22Rv1 (cell line): ENCODE data around the gene CACNG5.

Experiments
- H3K27ac ChIP-seq: fragments of 450-650 bp; 2 replicates; pipeline ENCODE4 v1.5.1; 2017
- ZFX ChIP-seq: fragments of 450-650 bp; IDR thresholded peaks from 2 replicates; pipeline ENCODE4 v1.6.1; 2017; ENCODE audit warnings: antibody characterized with exemption, borderline replicate concordance
- TF ChIP-seq, protein P1 (sequence below): fragments of 450-650 bp; IDR thresholded peaks from 2 replicates; pipeline ENCODE4 v1.5.1; 2017; ENCODE audit warnings: mild to moderate bottlenecking

Gene CACNG5

DNA sequence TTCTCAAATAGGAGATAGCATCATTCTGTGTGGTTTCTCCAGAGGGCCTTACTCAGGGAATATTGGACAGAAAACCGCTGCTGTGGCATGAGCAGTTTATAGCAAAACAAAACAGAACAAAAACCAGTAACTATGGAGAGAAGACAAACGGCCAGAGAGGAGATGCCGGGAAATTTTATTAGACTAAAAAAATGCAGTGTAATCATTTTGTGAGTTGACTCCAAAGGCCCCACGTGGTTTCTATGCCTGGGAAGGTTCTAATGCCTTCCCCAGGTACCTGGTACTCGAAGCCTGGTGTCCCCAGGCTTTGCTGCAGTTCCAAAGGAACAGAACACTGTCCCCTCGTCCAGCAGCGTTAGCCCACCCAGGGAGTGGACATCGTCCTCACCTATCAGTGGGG, 12.9 kb upstream of the CACNG5 start:
- no peak for TF ChIP-seq ZFX
- TF ChIP-seq, protein P1, sequence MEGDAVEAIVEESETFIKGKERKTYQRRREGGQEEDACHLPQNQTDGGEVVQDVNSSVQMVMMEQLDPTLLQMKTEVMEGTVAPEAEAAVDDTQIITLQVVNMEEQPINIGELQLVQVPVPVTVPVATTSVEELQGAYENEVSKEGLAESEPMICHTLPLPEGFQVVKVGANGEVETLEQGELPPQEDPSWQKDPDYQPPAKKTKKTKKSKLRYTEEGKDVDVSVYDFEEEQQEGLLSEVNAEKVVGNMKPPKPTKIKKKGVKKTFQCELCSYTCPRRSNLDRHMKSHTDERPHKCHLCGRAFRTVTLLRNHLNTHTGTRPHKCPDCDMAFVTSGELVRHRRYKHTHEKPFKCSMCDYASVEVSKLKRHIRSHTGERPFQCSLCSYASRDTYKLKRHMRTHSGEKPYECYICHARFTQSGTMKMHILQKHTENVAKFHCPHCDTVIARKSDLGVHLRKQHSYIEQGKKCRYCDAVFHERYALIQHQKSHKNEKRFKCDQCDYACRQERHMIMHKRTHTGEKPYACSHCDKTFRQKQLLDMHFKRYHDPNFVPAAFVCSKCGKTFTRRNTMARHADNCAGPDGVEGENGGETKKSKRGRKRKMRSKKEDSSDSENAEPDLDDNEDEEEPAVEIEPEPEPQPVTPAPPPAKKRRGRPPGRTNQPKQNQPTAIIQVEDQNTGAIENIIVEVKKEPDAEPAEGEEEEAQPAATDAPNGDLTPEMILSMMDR: no peak
- no peak overlapping the region for H3K27ac ChIP-seq

DNA sequence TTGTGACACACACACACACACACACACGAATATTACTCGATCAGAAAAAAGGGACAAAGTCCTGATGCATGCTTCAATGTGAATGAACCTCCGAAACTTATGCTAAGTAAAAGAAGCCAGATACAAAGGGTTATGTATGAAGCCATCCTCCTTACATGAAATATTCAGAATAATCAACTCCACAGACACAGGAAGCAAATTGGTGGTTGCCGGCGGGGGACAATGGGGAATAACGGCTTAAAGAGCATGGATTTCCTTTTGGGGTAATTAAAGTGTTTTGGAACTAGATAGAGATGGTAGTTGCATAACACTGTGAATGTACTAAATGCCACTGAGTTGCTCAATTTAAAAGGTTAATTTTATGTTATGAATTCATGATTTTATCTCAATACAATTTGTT, 8.1 kb upstream of the CACNG5 start:
- no peak for TF ChIP-seq ZFX
- TF ChIP-seq, protein P1: no peak

DNA sequence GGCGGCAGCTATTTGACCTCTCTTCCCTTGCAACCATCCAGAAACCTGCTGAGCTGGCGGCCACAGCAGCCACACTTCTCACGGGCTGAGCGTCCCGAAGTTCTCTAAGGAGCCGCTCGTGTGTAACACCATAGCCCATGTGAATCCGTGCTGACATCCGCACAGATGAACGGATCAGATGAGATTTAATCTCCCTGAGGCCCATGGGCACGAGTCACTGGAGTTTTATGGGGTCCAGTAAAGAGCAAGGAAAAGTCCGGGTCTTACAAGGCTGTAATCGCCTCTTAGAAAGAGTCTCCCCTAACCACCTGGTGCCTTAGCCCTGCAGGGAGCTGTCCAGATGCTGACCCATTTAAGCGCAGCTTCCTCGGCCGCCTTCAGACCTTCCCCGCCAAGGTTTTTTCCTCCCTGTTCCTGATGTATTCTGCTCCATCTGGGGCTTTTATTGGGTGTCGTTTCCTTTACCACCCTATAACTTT, 5.5 kb upstream of the CACNG5 start:
- H3K27ac ChIP-seq: no peak overlapping the region
- TF ChIP-seq, protein P1: no peak
- TF ChIP-seq ZFX: no peak

More for the DNA sequence above, 8.1 kb upstream of the CACNG5 start:
- no peak overlapping the region for H3K27ac ChIP-seq

DNA sequence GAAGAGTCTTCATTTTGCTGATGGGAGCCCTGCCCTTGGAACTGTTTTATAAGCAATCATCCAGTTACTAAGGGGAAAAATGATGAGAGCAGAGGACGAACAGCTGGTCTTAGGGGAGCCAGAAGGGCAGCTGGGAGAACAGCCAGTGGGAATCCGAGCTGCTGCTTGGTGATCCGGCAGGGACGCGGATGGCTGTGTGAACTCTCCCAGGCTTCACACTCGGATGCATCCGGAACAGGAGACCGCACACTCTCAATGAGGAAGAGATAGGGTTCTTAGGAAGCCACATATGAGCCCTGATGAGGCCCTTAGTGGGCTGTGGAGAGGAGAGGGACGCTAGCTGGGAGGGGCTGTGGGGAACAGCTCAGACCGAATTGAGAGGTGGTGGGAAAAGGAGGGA, 5.0 kb upstream of the CACNG5 start:
- H3K27ac ChIP-seq: no peak overlapping the region
- TF ChIP-seq, protein P1: no peak

DNA sequence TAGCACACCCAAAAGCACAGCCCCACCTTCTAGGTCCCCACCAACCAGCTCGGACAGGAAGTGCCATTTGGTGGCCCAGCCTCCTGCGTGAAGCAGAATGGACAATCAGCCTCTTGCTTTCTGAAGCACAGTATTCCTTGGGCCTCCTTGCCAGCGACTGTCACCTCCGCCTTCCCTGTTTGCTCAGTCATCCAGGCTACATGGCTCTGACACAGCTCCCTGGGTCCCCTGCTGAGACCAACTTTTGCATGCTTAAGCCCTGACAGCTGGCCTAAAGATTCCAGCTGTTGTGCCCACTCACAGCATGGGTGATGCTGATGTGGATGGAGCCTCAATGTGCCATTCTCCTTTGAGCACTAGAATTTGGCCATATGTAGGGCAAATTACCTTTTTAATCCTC, 4.5 kb upstream of the CACNG5 start:
- no peak overlapping the region for H3K27ac ChIP-seq
- TF ChIP-seq, protein P1: no peak
- no peak for TF ChIP-seq ZFX

DNA sequence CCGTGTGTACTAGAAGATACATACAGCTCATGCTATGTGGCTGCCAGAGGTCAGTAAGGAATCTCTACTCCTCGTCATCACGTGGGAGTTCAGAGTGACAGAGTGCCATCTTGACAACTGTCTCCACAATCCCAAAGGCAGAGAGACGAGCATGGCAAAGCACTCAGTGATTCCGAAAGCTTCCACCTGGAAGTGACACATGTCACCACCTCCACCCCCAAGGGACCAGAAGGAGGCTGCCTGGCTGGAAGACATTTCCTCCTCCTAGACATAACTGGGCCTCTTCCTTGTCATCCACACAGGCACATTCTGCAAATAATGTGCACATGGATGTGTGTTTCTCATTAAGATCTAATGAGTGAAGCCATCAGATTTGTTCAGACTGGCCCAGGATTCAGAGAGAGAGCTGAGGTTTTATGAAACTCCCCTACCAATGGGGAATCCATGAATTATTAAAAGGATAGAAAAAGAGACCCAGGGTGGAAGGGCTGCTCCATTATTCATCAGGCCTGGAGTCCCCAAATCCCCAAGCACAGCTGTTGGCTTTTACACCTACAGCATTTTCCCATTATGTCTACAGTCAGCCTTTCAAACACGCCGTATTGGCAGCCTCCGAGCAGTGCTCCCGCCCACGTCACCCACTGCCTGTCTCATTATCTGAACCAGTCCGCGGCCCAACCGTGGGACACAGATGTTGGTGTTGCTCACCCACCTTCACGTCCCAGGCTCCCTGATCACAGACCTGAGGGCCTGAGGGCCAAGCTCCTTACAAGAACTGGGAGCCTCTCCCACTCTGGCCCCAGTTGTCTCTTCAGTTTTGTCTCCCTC, 3.3 kb upstream of the CACNG5 start:
- TF ChIP-seq, protein P1: no peak
- no peak for TF ChIP-seq ZFX
- H3K27ac ChIP-seq: no peak overlapping the region

DNA sequence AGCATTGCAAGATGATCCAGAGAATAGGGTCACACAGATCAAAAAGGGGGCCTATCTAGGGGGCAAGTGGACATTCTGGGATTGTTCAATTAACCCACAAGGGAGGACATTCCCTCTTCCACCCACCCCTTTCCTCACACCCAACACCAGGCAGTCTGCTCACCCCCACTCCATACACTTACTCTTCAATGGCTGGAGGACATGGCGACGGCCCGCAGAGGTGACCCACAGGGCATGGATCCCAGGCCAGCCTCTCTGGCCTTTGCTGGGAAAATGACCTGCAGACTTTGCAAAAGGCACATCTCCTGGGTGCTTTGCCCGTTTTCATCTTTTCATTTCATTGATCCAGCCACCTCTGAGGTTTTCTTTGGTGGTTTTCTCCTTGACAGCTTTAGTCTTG, 1.7 kb upstream of the CACNG5 start:
- TF ChIP-seq ZFX: no peak
- TF ChIP-seq, protein P1: no peak
- H3K27ac ChIP-seq: no peak overlapping the region
